Measurements from ENCODE around the gene CAPZB.

The CAPZB gene

GRCh38 chr1:19348441-19349198 lies 136.7 kb downstream of the CAPZB start:
- TF ChIP-seq REST (IDR thresholded peaks at IDR 0.05; ENCODE audit: insufficient read depth in 1 of 2, low read depth in 2 of 2, low read length in 2 of 2) (no peak), POLR2AphosphoS5 (IDR thresholded peaks at IDR 0.05; ENCODE audit: low read depth, low read length) (no peak), TAF1 (IDR thresholded peaks at IDR 0.05; ENCODE audit: borderline replicate concordance, insufficient read depth, low read length) (no peak), SIN3A (IDR thresholded peaks at IDR 0.05; ENCODE audit: borderline replicate concordance, insufficient read depth, low read length) (no peak), FOXP2 (optimal IDR thresholded peaks at IDR 0.05; ENCODE audit: borderline replicate concordance, extremely low read depth, extremely low read length, insufficient read depth) (no peak)

GRCh38 chr1:19347533-19348172 lies 137.7 kb downstream of the CAPZB start:
- TF ChIP-seq TAF1 (IDR thresholded peaks at IDR 0.05; ENCODE audit: borderline replicate concordance, insufficient read depth, low read length): no peak
- TF ChIP-seq FOXP2 (optimal IDR thresholded peaks at IDR 0.05; ENCODE audit: borderline replicate concordance, extremely low read depth, extremely low read length, insufficient read depth): no peak
- no peak for TF ChIP-seq REST (IDR thresholded peaks at IDR 0.05; ENCODE audit: insufficient read depth in 1 of 2, low read depth in 2 of 2, low read length in 2 of 2)
- no peak for TF ChIP-seq SIN3A (IDR thresholded peaks at IDR 0.05; ENCODE audit: borderline replicate concordance, insufficient read depth, low read length)
- no peak for TF ChIP-seq POLR2AphosphoS5 (IDR thresholded peaks at IDR 0.05; ENCODE audit: low read depth, low read length)

- TF ChIP-seq REST (IDR thresholded peaks at IDR 0.05; ENCODE audit: insufficient read depth in 1 of 2, low read depth in 2 of 2, low read length in 2 of 2): no peak
- TF ChIP-seq TAF1 (IDR thresholded peaks at IDR 0.05; ENCODE audit: borderline replicate concordance, insufficient read depth, low read length): no peak
- TF ChIP-seq POLR2AphosphoS5 (IDR thresholded peaks at IDR 0.05; ENCODE audit: low read depth, low read length): no peak
- TF ChIP-seq FOXP2 (optimal IDR thresholded peaks at IDR 0.05; ENCODE audit: borderline replicate concordance, extremely low read depth, extremely low read length, insufficient read depth): no peak
- no peak for TF ChIP-seq SIN3A (IDR thresholded peaks at IDR 0.05; ENCODE audit: borderline replicate concordance, insufficient read depth, low read length)
These were observed 139.3 kb downstream of the CAPZB start for GRCh38 chr1:19346026-19346425.

- no peak for TF ChIP-seq REST (IDR thresholded peaks at IDR 0.05; ENCODE audit: insufficient read depth in 1 of 2, low read depth in 2 of 2, low read length in 2 of 2)
- no peak for TF ChIP-seq TAF1 (IDR thresholded peaks at IDR 0.05; ENCODE audit: borderline replicate concordance, insufficient read depth, low read length)
- no peak for TF ChIP-seq FOXP2 (optimal IDR thresholded peaks at IDR 0.05; ENCODE audit: borderline replicate concordance, extremely low read depth, extremely low read length, insufficient read depth)
- no peak for TF ChIP-seq POLR2AphosphoS5 (IDR thresholded peaks at IDR 0.05; ENCODE audit: low read depth, low read length)
- no peak for TF ChIP-seq SIN3A (IDR thresholded peaks at IDR 0.05; ENCODE audit: borderline replicate concordance, insufficient read depth, low read length)
These were observed 139.9 kb downstream of the CAPZB start for GRCh38 chr1:19345391-19345790.
